HG02759 (cell line): ENCODE data around the gene RASGEF1B.
A peak's percentile ranks its signal among the peaks of the same experiment; 100 is the strongest.
"Not testable (repeated sequence)": the region's sequence is repeated elsewhere in the genome, so short reads cannot be mapped to it uniquely, and the experiment has no call there.

Source experiments
- ATAC-seq: cut with Tn5 transposase; IDR thresholded peaks from one replicate; pipeline ENCODE4 v1.9.1; 2021; ENCODE audit warnings: mild to moderate bottlenecking, moderate library complexity; ENCODE audit not compliant: unreplicated experiment

Gene RASGEF1B

DNA sequence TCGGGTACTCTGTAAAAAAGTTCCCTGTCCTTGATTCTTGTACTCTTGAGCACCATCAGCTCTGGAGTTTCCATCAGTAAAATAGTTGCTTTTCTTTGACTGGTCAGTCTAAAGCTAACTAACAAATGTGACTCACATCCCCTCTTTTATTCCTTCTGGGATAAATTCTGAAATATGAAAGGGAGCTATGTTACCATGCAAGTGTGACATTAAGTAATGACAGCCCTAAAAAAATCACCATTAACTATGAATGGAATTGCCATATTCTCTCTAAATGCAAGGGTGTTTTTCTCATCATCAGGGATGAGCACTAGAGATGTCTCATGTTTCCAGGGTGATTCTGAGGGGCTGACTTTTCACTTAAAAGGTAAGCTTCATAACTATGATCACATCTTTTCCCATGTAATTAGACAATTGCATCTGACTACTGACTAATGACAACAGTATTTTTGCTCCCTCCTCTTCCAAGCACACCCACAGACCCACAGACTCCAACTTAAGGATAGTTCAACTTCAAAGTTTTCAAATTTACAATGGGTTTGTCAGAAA is 26.9 kb upstream of the RASGEF1B start:
- no peak for ATAC-seq

DNA sequence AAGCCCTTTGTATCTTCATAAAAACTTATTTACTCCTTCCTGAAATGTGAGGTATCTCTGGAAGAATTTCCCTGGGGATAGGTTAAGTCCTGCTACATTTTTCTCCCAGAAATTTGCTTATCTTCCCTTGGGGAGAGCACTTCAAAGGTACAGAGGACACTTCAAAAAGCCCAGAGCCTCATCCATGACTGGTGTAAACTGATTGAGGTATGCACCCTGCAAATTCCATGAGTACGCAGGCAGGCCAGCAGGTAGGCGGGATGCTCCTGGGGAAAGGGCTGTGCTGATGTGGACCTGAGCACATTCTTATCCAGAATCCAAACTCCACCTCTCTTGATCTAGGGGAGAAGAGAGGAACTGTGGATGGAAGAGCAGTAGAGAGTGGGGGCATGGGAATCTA is 26.3 kb upstream of the RASGEF1B start:
- ATAC-seq, result no peak

DNA sequence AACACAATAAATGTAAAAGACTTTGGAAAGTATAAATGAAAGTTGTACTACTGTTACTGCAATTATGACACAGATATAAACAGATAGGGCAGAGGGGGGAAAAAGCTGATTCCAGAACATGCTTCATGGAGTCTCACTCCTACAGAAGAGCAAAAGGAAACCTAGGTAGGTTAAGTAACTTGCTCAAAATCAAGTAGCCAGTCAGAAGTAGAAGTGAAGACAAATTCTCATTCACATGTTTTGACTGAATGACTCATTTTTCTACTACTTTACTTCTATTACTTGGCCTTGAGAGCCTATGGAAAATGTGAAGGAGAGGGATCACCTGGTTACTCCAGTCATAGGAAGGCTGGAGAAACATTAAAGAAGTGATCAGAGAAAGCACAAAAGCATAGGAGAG is 23.6 kb upstream of the RASGEF1B start:
- no peak for ATAC-seq

DNA sequence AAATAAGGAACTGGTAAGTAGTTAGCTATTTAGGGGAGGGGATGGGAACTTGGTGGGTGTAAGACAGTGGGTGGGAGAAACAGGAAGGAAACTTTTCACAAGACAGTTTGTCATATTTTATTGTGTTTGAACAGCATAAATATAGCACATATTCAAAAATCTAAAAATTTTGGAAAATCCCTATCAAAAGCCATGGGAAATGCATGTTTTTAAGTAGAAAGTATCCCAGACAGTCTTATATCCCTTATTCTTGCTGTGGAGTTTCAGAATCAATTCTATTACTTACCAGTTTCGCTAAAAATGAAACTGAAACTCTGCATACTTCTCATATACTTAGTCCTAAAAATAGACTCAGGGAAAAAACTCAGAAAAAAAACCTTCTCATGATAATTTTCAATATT is 22.3 kb upstream of the RASGEF1B start:
- ATAC-seq, result peak; percentile 79

DNA sequence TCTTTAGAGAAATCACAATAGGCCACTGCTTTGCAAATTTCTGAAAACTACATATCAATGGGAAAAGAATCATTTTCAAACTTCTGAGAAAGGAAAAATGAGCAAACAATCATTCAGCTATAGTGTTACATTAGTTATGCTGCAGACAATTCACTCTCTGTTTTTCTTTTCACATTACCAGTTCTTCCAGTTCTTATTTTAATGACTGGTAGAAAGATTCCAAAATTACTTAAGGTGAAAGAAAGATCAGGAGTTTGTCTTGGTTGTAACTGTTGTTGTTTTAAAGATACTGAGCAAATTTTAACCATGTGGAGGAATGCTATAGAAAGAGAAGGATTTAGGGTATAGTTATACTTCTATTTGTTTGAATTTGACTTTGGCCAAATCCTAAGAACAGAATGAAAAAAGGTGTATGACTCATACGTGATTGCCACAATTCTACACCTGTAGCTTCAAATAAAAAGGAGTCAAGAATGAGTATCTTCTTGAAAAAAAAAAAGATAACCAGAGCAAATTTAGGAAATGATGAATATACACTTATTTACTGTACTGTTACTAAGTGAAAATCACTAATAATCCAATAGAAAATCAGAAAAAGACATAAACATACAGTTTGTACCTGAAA is 21.0 kb upstream of the RASGEF1B start:
- no peak for ATAC-seq

DNA sequence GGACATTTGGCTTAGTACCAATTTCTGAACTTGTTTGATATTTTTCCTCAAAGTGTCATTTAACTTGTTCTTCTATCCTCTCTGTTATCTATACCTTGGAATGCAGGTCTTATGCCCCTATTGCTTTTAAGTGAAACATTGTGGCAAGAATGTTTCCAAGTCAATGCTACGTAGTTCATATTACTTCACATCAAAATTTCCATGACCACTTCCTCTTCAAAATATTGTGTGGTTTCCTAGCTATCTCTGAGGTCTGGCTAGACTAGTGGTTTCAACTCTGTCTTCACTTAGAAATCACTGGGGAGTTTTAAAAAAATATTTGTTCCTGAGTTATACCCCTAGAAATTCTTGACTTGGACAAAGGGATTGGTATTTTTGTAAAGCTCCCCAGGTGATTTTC is 20.2 kb upstream of the RASGEF1B start:
- no peak for ATAC-seq

DNA sequence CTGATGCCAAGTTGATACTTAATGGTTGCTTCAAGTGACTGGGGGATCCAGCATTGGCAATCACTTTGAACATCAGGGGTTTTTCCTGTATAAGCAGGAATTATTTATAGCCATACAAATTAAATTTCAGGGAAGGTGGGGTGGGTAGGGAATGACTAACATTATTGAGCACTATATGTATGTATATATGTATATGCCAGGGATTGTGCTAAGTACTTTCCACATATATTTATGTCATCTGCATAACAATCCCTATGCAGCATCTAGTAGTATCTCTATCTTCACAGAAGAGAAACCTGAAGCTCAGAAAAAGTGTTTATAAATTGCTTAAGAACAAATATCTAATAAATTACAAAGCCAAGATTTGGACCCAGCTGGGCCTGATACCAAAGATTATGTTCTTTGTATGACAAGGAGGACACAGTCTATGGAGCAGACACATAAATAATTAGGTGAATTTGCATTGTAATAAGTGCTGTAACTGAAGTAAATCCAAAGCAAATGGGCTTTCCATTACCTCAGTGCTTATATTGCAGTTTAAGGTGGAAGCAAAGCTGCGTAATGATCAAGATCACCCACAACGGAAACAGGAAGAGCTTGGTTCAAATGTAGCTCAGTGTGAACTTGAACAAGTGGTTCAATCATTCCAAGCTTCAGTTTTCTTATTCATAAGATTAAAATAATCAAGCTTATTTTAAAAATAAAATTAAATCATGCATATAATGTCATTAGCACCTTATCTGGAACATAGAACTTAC is 18.9 kb upstream of the RASGEF1B start:
- ATAC-seq, result no peak

DNA sequence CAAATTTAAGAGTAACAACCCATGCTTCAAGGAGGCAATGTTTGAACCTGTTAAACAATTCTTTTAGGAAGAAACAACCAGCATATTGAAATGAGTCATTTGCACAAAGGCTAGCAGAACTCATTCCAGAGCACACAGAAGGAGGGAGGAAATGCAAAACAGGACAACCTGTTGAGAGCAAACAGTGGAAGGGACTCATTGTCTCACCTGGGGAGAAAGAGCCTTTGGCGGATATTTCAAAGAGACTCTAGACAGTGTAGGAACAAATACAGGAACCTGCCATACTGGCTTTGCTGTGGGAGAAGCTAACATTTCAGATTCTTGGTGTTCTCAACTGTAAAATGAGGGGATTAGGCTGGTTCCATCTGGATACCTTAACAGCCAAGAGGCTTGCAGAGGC is 14.8 kb upstream of the RASGEF1B start:
- no peak for ATAC-seq

DNA sequence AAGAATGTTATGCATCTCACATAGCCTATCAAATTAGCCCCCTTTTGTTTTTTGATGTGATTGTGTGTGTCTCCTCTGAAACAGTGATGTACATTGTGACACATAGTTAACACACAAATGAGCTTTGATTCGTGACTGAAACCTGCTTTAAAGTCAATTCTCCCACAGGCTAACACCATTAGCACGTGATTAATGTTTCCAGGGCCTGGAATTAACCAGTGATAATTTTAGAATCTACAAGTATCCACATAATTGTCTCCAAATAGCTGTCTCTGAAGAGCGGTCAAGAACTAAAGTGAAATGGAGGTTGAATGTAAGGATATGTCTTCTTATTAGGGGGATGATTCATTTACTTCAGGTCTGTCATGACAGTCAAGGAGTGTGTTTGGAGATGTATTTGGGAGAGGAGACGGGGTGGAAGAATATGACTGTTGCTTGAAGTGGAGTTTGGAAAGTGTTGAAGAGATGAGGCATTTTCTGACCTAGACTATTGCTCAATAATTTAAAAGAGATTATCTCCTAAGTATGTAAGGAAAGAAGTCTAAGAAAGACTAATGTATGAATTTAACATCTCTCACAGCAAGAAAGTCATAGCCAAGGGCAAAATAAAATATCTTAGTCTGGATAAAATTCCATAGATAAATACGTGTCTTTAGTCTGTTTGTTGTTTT is 13.7 kb upstream of the RASGEF1B start:
- ATAC-seq, result no peak

DNA sequence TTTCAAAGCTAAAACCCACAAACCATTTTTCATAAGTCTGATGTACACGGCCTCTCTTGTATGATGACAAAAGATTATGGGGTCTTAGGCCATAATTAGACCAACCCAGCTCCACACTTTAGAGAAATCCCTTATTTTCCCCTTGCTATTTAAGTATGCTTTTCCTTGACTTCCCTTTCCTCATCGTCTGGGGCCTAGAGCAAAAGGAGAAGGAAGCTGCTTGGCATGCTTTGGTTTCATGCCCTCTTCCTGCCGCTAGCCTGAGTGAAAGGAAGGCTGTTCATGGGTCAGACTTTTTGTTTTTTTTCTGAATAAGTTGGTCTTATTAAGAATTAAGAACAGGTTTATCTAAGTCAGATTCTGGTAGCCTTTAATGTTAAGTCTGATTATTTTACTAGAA is 10.6 kb upstream of the RASGEF1B start:
- ATAC-seq, result no peak

DNA sequence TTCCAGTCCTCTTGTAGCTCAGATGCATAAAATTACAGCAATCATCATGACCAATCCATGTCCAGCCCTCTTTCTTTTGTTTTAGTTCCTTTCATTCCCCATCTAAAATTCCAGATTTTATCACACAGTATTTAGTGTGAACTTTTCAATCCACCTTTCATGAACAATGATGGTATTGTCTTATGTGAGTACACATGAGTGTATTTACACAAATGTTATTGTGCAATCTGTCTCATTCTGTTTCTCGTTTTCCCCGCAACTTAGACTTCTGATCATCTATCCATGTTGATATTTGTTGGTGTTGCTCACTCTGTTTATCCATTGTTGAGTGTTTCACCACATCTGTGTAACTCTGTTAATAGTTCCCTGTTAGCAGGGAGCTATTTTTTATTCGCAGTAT is 9.4 kb upstream of the RASGEF1B start:
- ATAC-seq, result no peak

DNA sequence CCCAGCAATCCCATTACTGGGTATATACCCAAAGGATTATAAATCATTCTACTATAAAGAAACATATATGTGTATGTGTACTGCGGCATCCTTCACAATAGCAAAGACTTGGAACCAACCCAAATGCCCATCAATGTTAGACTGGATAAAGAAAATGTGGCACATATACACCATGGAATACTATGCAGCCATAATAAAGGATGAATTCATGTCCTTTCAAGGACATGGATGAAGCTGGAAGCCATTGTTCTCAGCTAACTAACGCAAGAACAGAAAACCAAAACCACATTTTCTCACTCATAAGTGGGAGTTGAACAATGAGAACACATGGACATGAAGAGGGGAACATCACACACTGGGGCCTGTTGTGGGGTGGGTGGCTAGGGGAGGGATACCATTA is 7.9 kb upstream of the RASGEF1B start:
- ATAC-seq, result not testable (repeated sequence)

DNA sequence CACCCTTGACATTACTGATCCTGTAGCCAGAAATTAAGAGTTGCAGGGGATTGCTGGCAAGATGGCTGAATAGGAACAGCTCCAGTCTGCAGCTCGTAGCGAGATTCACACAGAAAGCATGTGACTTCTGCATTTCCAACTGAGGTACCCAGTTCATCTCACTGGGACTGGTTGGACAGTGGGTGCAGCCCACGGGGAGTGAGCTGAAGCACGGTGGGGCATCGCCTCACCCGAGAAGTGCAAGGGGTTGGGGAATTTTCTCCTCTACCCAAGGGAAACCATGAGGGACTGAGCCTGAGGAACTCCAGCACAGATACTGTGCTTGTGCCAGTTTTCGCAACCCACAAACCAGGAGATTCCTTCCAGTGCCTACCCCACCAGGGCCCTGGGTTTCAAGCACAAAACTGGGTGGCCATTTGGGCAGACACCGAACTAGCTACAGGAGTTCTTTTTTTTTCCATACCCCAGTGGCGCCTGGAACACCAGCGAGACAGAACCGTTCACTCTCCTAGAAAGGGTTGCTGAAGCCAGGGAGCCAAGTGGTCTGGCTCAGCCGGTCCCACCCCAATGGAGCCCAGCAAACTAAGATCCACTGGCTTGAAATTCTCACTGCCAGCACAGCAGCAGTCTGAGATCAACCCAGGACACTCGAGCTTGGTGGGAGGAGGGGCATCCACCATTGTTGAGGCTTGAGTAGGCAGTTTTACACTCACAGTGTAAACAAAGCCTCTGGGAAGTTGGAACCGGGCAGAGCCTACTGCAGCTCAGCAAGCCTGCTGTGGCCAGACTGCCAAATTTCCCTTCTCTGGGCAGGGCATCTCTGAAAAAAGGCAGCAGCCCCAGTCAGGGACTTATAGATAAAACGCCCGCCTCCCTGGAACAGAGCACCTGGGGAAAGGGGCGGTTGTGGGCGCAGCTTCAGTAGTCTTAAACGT is 1.9 kb upstream of the RASGEF1B start:
- ATAC-seq, result not testable (repeated sequence)

DNA sequence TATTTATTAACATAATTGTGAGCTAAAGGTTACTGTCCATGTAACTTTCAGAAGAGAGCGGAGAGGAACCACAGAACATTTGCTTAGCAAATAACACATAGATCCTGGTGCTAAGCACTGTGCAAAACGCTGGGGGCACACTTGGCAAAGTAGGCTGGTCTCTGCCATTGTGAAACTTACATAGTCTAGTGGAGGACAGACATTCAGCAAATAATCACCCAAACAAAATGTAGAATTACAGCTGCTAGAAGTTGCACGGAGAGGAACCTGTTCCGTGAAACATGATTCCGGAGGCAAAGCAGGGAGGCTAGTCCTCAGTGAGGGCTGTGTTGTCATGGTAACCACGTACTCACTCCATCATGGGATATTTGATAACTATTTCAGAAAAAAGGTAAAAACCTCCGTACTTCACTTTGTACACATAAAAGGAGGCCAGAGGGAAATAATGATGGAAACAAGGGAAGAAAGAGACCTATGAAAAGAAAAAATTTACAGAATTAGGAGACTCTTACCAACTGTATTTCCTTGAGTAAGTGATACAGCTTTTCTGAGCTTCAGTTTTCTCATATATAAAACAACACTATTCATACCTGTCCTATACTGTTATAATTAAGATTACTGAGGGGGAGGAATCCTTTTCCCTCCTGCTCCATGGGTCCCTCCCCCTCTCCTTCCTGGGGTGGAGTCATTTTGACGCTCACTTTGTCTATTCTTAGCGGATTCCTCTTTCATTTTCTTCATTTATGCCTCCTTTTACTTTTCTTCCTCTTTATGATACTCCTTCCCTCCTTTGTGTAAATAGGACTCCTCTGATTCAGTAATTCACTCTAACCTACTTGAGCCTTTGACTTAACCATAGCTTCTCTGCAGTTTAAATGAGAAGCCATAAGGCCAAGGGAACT is 825 bp upstream of the RASGEF1B start:
- ATAC-seq, result peak; percentile 55

DNA sequence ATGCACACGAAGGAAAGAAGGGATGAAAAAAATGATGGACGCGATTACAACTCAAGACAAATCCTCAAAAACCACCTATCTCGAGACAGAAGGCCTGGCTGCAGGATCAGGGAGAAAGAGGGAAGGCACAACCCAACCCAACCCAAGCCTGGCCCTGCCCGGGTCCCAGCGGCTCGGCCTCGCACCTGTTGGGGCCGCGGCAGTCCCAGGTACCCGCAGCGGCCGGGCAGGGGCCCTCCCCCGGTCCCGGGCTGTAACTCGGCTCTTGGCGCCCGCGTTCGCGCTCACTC is 464 bp downstream of the RASGEF1B start:
- ATAC-seq, result no peak

DNA sequence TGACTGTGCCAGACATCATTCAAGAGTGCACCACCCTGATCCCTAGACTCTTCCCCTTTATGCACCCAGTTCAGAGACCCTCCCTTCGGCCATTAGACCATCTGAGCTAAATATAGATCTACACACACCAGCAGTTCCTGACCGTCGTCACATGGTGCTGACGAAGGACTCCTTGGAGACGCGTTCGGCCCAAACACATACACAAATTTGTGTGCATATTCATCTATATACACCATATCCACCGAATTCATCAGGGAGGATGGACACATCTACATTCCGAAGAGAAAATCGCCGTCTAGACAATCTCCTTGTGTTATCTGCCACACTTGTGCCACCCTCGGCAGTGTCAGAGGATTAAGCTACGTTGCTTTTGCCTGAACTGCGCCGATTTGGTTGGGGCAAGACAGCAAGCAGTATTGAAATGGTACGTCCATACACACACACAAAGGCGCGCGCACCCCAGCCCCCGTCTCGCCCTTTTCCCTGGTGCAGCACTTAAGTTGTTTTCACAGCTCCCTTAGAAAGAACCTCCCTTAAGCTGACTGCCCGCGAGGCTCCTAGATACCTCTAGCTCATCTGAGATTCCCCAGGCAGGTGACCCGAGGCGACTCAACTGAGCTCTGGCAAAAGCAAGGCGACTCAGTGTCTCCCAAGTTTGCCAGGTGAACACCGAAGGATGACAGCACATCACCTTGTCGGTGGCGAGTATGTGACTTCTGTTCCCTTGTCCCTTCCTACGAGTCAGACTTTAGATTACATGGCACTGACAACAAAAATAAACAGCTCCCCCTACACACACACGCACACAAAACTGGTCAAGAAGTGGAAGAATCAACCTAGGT is 1.0 kb downstream of the RASGEF1B start:
- no peak for ATAC-seq

DNA sequence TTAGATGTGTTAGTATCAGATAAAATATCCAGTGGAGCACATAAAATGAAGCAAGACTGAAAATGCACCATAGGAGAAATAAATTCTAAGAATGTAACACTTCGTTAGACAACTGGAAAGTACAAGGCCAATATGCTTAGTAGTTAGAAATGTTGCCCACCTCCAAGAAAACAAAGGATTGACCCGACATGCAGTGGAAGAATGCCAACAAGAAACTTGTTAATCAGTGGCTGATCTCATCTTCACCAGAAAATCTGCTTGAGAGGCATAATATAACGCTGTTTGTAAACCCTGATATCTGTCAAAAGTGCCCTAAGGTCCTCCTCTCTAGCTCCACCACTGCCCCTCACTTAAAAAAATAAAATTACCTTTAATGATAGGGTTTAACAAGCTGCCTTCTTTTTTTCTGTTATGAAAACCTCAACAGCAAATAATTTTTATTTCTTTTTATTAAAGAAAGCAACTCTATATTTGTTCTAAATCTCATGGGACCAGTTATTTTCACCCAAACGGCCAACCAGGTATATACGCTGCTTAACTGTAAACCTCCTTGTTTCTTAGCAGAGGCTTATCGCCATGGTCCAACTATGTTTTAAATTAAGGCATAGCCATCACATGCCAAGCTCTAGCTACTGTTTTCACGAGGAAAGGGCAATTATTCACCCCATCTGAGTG is 1.8 kb downstream of the RASGEF1B start:
- ATAC-seq, result no peak

DNA sequence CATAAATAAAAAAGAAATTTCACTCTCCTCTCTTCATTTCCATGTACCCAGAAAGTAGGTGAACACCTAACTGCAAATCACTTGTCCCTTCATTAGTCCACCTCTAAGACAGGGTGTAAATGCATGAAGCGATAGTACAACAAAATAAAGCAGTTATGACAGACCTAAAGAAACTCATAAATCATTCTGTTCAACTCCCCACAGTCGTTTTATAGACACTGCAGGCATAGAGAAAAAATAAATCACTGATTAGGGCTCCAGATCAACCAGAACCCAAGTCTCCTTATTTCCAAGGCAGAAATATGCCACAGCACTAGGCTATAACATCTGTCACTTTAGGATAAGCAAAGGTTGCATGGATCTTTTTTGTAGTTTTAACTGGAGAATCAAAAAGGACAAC is 3.0 kb downstream of the RASGEF1B start:
- ATAC-seq, result no peak

DNA sequence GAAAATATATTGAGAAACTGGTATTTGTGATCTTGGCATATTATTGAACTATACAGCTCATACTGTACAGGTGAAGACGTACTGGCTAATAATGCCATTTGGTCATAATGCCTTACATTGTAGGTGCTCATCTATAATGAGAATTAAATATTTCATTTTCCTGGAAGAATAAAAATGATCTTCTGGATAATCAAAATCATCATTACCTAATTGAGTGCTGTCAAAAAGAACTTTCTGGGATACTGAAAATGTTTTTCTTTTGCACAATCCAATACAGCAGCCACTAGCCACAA is 4.1 kb downstream of the RASGEF1B start:
- ATAC-seq, result no peak
